GM12801 (cell line): ENCODE data around the gene BCAS1.

Experiments
- TF ChIP-seq, protein P1 (sequence below): IDR thresholded peaks from one replicate; pipeline ENCODE4 v1.5.1; 2011; ENCODE audit warnings: control low read depth; ENCODE audit not compliant: insufficient read length; ENCODE audit errors: extremely low read depth

Gene BCAS1

DNA sequence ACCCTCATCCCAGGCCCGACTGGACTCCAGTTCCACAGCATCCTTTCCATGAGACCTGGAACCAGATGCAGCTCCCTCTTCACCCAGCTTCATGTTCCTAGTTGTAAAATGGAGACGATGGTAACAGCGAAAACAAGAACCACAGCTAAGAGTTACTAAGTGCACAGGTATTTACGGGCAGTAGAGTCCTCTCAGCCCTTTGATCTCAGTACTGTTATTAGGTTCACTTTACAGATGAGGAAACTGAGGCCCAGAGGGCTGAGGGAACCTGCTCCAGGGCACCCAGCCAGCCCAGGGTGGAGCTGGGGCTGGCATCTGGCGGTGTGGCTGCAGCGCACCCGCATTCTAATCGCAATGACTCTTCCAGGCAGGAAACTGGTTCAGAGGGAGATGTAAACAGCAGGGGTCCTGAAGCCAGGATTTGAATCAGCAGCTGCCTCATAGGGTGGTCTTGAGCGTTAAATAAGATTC lies 858 bp downstream of the BCAS1 start:
- TF ChIP-seq, protein P1, sequence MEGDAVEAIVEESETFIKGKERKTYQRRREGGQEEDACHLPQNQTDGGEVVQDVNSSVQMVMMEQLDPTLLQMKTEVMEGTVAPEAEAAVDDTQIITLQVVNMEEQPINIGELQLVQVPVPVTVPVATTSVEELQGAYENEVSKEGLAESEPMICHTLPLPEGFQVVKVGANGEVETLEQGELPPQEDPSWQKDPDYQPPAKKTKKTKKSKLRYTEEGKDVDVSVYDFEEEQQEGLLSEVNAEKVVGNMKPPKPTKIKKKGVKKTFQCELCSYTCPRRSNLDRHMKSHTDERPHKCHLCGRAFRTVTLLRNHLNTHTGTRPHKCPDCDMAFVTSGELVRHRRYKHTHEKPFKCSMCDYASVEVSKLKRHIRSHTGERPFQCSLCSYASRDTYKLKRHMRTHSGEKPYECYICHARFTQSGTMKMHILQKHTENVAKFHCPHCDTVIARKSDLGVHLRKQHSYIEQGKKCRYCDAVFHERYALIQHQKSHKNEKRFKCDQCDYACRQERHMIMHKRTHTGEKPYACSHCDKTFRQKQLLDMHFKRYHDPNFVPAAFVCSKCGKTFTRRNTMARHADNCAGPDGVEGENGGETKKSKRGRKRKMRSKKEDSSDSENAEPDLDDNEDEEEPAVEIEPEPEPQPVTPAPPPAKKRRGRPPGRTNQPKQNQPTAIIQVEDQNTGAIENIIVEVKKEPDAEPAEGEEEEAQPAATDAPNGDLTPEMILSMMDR = no peak

DNA sequence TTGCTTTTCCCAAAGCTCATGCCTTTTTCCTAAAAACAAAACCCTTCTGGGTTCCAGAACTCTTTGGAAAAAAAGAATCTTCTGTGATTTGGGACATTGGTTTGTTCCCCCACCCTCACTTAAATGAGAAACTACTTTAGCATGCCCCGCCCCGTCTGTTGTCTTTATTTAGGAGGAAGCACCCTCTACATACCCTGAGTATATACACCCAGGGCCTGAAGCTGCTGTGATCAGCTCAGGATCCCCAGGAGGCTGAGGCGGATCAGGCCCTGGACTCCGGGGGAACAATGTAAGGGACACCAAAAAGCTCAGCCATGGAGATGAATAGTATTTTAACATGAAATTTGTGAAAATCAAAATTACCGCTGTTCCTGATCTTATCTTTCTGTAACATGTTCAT lies 1.4 kb downstream of the BCAS1 start:
- TF ChIP-seq, protein P1 = no peak

DNA sequence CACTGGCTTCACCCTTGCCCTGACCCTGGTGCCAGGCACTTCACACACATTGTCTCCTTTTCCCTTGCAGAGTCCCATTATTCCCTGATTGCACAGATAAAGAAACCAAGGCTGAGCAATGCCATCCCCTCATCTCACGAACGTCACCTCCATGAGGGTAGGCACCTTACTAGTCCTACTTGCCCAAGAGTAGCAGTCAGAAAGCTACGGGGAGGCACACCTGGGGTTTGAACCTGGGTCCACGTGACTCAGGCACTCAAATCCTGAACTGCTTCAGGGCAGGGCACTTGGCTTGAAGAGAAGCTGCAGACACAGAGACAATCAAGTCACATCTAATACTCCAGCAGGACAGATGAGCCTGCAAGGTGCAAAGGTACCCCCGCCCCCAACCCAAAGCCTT lies 1.9 kb downstream of the BCAS1 start:
- TF ChIP-seq, protein P1 = no peak

DNA sequence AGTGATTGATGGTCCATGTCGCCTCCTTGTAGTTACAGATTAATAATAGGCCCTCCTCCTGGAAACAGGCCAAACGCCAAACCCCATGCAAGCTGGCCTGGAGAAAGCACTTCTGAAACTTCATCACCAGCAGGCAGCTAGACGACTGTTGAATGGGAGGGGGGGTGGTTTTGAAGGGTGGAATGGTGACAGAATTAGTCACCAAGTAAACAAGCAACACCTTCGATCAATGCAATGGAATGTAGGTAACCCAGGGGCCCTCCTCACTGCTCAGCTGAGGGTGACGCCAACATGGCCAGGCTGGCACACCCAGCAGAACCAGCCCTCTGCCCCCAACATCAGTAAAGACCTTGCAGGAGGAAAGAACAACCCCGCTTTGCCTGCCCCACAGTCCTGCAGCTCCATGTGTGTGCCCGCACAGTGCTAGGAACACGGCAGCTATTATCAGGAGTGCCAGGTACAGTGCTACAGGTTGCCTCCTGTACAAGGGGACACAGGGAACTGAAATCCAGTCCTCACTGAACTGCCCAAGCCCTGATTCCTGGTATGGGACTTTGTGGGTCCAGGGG lies 2.7 kb downstream of the BCAS1 start:
- TF ChIP-seq, protein P1 = no peak

DNA sequence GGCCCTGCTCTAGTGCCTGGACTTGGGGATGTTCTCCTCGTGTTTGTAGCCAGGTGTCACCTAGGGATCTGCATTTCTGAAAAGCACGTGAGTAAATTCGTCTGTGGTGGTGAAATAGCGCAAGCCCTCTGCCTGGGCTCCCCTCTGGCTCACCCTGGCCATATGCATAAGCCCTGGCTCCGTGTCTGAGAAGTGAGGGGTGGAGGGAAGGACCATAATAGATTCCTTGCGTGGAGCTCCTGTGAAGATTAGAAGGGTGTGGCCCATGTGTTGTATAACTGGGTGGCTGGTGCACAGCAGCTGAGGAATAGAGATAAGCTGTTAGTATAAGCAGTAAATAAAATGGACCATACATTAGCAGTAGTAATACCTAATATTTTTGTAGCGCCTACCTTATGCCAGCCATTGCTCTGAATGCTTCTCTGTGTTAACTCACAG lies 4.8 kb downstream of the BCAS1 start:
- TF ChIP-seq, protein P1 = no peak

DNA sequence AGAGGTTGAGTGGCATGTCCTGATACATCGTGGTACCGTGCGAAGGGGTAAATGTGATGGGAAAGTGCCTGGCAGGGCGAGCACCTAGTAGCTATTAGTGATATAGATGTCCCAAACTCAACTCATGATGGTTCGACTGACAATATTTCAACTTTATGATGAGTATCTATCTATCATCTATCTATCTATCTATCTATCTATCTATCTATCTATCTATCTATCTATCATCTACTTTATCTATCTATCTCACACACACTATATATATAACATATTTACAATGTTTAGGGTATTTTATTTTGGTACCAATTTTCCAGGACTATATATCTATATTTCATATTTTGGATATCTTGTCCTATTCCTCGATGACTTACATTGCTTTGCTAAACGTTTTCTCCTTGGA lies 5.5 kb downstream of the BCAS1 start:
- TF ChIP-seq, protein P1 = no peak

DNA sequence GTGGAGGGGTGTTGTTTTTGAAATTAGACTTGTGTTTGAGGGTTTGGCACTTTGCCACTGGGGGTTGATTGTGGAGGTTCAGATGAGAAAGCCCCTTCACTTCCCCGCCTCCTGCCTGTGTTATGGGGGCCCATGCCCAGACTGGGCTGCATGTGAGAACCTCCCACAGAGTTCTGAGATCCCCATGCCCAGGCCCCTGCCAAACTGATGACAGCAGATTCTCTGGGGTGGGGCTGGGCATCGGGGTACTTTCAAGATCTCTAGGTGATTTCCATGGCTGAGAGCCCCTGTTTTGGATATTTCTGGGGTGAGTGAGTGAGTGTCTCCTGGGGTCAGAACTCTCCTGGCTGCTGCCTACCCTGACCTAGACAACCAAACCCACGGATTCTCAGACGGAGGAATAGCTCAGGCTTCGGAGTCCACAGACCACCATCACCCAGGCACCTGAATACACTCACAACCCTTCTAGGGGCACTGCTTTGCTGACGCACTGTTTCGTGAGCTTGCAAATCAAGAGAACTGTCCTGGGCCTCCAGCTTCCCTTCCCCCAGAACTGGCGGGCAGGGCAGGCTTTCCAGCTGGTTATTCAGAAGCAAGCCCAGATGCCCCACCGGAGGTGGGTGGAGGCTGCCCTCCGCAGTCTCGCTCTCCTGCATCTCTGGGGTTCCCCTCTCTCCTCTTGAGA lies 6.3 kb downstream of the BCAS1 start:
- TF ChIP-seq, protein P1 = no peak
